IPS-15b (cell line): ENCODE results near the gene TBC1D22A.

Source experiments
- H3K27me3 ChIP-seq: one replicate; pipeline ENCODE4 v1.6.1; 2013; ENCODE audit warnings: low read length; ENCODE audit not compliant: control insufficient read depth, insufficient read depth
- H3K36me3 ChIP-seq: one replicate; pipeline ENCODE4 v1.6.1; 2013; ENCODE audit warnings: low read length; ENCODE audit not compliant: control insufficient read depth, insufficient read depth
- H3K4me1 ChIP-seq: one replicate; pipeline ENCODE4 v1.6.1; 2013; ENCODE audit warnings: mild to moderate bottlenecking, low read length; ENCODE audit not compliant: control insufficient read depth, insufficient read depth
- H3K4me3 ChIP-seq: one replicate; pipeline ENCODE4 v1.5.1; 2013; ENCODE audit warnings: low read depth, low read length
- H3K9ac ChIP-seq: one replicate; pipeline ENCODE4 v1.6.1; 2013; ENCODE audit warnings: low read depth, mild to moderate bottlenecking, low read length
- H3K9me3 ChIP-seq: one replicate; pipeline ENCODE4 v1.6.1; 2013; ENCODE audit warnings: mild to moderate bottlenecking, low read length; ENCODE audit not compliant: control insufficient read depth, insufficient read depth

The TBC1D22A gene

GRCh38 chr22:46907241-46908215, 145.1 kb downstream of the TBC1D22A start:
- peaks cover 7% of the 10 kb centered on the region for H3K36me3 ChIP-seq

GRCh38 chr22:46908641-46909107, 146.2 kb downstream of the TBC1D22A start:
- Histone ChIP-seq H3K9me3 (no peaks in the 10 kb centered on the region), H3K27me3 (no peaks in the 10 kb centered on the region), H3K36me3 (peaks cover 7% of the 10 kb centered on the region), H3K4me3 (no peak overlapping the region), H3K4me1 (no peaks in the 10 kb centered on the region), H3K9ac (no peak overlapping the region)

More at GRCh38 chr22:46907241-46908215, 145.1 kb downstream of the TBC1D22A start:
- Histone ChIP-seq H3K9ac (no peak overlapping the region), H3K9me3 (no peaks in the 10 kb centered on the region), H3K27me3 (no peaks in the 10 kb centered on the region), H3K4me3 (no peak overlapping the region), H3K4me1 (no peaks in the 10 kb centered on the region)

GRCh38 chr22:46909237-46910030, 147.0 kb downstream of the TBC1D22A start:
- H3K9ac ChIP-seq, result no peak overlapping the region

GRCh38 chr22:46910624-46911023, 148.2 kb downstream of the TBC1D22A start:
- Histone ChIP-seq H3K9me3 (no peaks in the 10 kb centered on the region), H3K4me3 (no peak overlapping the region), H3K4me1 (no peaks in the 10 kb centered on the region), H3K9ac (no peak overlapping the region), H3K36me3 (peaks cover 7% of the 10 kb centered on the region), H3K27me3 (no peaks in the 10 kb centered on the region)

More at GRCh38 chr22:46909237-46910030, 147.0 kb downstream of the TBC1D22A start:
- Histone ChIP-seq H3K27me3 (no peaks in the 10 kb centered on the region), H3K4me1 (no peaks in the 10 kb centered on the region), H3K36me3 (peaks cover 7% of the 10 kb centered on the region), H3K9me3 (no peaks in the 10 kb centered on the region), H3K4me3 (no peak overlapping the region)

- Histone ChIP-seq H3K9ac (no peak overlapping the region), H3K4me3 (no peak overlapping the region), H3K4me1 (no peaks in the 10 kb centered on the region), H3K36me3 (peaks cover 7% of the 10 kb centered on the region), H3K27me3 (no peaks in the 10 kb centered on the region), H3K9me3 (no peaks in the 10 kb centered on the region)
Observed at GRCh38 chr22:46911346-46911745, 148.9 kb downstream of the TBC1D22A start.

GRCh38 chr22:46913351-46913750, 150.9 kb downstream of the TBC1D22A start:
- Histone ChIP-seq H3K9me3 (no peaks in the 10 kb centered on the region), H3K4me3 (no peak overlapping the region), H3K27me3 (no peaks in the 10 kb centered on the region), H3K36me3 (peaks cover 5% of the 10 kb centered on the region), H3K9ac (no peak overlapping the region), H3K4me1 (no peaks in the 10 kb centered on the region)

GRCh38 chr22:46914481-46914880, 152.0 kb downstream of the TBC1D22A start:
- Histone ChIP-seq H3K36me3 (peaks cover 5% of the 10 kb centered on the region), H3K4me1 (no peaks in the 10 kb centered on the region), H3K27me3 (no peaks in the 10 kb centered on the region), H3K9ac (no peak overlapping the region), H3K4me3 (no peak overlapping the region), H3K9me3 (no peaks in the 10 kb centered on the region)

- H3K4me1 ChIP-seq, result no peaks in the 10 kb centered on the region
- H3K9me3 ChIP-seq, result no peaks in the 10 kb centered on the region
- H3K27me3 ChIP-seq, result no peaks in the 10 kb centered on the region
- H3K4me3 ChIP-seq, result no peak overlapping the region
- H3K36me3 ChIP-seq, result peaks cover 5% of the 10 kb centered on the region
- H3K9ac ChIP-seq, result no peak overlapping the region
Observed at GRCh38 chr22:46914916-46915894, 152.8 kb downstream of the TBC1D22A start.

GRCh38 chr22:46915950-46916730, 153.7 kb downstream of the TBC1D22A start:
- no peak overlapping the region for H3K9ac ChIP-seq
- H3K4me1 ChIP-seq, result no peaks in the 10 kb centered on the region
- no peaks in the 10 kb centered on the region for H3K9me3 ChIP-seq
- H3K27me3 ChIP-seq, result no peaks in the 10 kb centered on the region
- H3K36me3 ChIP-seq, result peaks cover 5% of the 10 kb centered on the region
- H3K4me3 ChIP-seq, result no peak overlapping the region

GRCh38 chr22:46916886-46917770, 154.7 kb downstream of the TBC1D22A start:
- H3K4me3 ChIP-seq, result no peak overlapping the region
- H3K9me3 ChIP-seq, result no peaks in the 10 kb centered on the region
- no peaks in the 10 kb centered on the region for H3K4me1 ChIP-seq
- peaks cover 3% of the 10 kb centered on the region for H3K36me3 ChIP-seq
- H3K9ac ChIP-seq, result no peak overlapping the region
- no peaks in the 10 kb centered on the region for H3K27me3 ChIP-seq
